T47D (cell line): ENCODE data around the gene ZNRF3.

Experiments
- DNase-seq, 2 experiments: peaks; one replicate each; pipeline versions ENCODE4 v3.0.0 to v3.0.0-alpha.2; 2011 to 2012; ENCODE audit warnings: low read depth in 1 of 2, low spot score in 1 of 2
- JUND ChIP-seq: IDR thresholded peaks from 2 replicates; pipeline ENCODE4 v1.6.1; 2012; ENCODE audit warnings: low read depth
- in situ Hi-C: cut with HindIII; loops from 2 replicates; pipeline ENCODE4 v1.10.0; 2016; ENCODE audit warnings: low sequenced_read_pairs, low pct_unique_long_range_greater_than_20kb

The ZNRF3 gene

DNA sequence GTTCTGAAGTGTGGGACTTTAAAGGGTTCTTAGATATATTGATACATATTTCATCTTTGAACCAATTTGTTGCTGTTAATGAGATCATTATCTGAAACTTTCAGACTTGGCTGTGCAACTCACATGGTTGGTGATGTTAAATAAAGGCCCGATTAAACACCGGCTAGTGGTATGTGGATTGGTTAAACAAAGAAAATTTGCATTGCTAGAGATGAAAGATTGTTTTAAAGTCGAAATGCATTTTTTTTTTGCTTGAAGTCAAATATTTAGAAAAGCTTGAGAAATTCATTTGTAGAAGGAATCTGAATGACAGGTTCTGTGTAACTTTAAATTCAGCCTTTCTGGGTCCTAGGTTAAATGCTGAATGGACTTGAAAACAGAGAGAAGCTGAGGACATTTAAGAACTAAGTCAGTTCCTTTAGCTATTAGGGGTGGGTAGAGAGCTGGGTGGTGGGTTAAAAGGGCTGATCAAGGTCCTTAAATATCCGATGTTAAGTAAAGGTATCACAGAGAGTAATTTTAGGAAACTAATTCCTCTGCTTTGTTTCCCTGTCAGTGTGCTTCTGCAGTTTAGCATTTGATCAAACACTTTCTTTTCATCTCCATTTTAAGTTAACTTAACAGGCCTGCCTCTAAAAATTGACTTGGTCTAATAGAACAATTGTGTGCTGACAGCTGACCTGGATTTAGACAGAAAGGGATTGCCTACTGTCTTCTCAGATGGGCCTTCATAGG, 4.5 kb downstream of the ZNRF3 start:
- no peak for TF ChIP-seq JUND
- in situ Hi-C loops, result no loop called here
- DNase-seq, result no peak

DNA sequence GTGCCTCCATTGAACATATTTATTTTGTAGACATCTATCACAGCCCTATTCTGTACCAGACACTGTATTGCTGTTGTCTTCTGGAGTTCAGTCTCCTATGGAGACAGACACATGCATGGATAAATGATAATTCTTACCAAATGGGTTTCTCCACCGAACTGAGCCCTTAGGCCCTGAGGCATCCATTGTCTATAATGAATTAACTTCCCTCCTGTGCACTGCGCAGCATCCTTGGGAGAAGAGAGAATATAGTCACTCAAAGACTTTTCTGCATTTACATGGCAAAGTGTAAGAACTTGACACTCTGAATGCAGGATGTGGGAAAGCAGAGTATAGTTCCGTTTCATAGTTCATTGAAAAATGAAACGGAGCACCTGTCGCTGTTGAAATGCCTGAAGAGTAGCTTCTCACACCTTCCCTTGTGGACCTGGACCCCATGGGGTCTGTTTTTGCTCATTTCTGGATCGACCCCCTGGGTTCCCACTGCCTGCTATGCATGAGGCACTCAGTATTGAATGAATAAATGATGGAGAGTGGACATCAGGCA, 6.2 kb downstream of the ZNRF3 start:
- TF ChIP-seq JUND, result no peak
- in situ Hi-C loops, result no loop called here
- no peak for DNase-seq

DNA sequence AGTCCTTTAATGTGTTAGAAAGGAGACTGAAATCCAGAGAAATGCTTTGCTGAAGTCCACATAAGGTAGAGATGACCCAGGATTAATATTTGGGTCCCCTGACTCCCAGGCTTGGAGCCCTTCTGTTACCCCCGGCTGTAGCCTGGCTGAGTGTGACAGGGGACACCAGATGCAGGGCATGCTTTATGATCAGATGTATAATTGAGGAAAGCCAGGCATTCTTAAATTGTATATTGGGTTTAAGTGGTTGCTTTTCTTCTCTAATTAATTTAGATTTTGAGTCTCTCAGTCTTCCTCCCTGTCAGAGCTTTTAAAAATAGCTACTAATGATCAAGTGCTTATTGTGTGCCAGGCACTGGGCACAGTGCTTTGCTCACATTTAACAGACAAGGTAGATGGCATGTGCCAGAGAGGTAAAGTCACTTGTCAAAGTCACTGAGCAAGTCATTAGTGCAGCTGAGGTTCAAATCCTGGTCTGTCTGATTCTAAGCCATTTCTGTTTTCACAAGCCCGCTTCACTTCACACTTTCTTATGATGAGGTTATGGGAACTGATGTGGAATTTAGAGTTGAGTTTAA, 7.9 kb downstream of the ZNRF3 start:
- no peak for DNase-seq
- TF ChIP-seq JUND, result no peak
- in situ Hi-C loops, result no loop called here

DNA sequence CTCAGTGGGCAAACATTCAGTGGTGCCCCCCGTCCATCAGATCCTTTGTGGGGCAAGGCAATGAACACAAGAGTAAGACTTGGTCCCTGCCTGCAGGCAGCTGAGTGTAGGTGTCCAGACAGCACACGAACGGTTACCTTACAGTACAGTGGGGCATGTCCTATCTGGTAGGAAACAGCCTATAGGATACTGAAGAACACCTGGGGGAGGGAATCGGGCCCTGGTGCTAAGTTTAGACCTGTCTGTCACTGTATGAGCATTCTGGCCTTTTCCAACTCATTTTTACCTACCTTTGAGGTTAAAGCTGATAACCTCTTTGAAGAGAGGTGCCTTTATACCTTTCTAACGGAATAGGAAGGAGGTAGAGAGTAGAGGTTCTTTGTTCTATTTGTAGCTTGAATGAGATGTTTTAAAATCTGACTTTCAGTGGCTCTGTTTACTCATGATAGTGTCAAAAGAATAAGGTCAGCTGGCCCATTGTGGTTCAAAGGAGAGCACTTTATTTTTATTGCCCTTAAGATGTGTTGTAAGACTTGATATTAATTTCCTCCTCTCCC, 8.9 kb downstream of the ZNRF3 start:
- in situ Hi-C loops, result no loop called here
- no peak for TF ChIP-seq JUND
- no peak for DNase-seq

DNA sequence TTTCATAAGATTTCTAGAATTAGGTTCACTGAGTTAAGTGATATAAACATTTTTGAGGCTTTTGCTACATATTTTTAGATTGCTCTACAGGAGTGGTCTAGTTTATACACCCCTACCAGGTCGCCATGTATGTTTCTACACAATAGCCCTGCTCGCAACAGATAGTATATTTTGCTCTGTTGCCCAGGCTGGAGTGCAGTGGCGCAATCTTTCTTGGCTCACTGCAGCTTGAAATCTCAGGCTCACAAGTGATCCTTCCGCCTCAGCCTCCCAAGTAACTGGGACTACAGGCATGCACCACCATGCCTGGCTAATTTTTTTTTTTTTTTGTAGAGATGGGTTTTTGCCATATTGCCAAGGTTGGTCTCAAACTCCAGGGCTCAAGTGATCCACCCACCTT, 10.4 kb downstream of the ZNRF3 start:
- in situ Hi-C loops, result no loop called here
- DNase-seq, result no peak
- no peak for TF ChIP-seq JUND

DNA sequence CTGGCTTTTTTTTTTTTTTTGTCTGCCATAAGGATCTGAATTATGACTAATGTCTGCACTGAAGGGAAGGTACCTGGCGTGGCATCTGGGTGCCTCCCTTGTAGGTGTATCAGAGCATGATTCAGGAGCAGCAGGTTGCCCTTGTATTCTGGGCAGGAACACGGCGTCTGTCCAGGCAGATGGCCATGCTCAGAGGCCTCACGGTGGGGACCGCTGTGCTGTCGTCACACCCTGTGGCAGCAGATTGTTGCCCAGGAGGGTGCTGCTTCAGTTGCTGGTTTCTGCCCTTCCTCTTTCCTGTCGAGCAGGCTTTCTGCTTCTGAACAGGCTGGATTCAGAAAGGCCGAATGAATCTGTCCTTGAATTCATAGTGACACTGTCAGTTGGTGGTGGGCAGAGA, 11.0 kb downstream of the ZNRF3 start:
- TF ChIP-seq JUND, result no peak
- in situ Hi-C loops, result no loop called here
- DNase-seq, result no peak

DNA sequence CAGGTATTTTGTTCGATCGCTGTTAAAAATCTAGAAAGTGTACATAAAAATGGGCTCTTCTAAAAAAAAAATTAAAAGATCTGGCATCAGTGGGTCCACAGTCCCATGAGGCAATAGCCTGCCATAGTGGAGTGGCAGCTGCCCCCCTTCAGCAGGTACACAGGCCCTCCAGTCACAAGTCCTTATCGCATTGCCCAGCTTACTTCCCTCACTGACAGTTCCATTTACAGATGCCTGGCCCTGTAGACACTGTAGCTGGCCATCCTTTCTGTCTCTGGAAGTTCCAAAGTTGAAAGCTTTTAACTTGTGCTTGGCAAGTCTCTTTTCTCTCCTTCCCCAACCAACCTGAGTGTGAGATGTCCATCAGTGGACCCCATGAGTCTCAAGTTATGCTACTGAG, 11.4 kb downstream of the ZNRF3 start:
- no peak for TF ChIP-seq JUND
- in situ Hi-C loops, result no loop called here
- no peak for DNase-seq

DNA sequence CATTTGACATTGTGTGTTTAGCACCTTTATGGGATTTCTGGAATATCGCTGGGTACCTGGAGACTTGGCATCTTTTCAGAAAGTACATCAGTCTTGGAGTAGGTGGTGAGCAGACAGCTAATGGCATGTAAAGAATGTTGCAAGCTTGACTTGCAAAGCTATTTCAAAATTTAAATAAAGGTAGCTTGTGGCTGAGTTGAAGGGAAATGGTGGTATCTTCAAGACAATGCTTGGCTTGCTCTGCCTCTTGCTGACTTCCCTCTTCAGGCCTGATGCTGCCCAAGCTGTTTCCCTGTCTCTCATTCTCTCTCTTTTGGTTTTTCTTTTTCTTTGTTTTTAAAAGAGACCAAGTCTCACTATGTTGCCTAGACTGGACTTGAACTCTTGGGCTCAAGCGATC, 13.2 kb downstream of the ZNRF3 start:
- no peak for TF ChIP-seq JUND
- peak in 1 of 2 experiments; percentile 26 for DNase-seq
- in situ Hi-C loops, result no loop called here

DNA sequence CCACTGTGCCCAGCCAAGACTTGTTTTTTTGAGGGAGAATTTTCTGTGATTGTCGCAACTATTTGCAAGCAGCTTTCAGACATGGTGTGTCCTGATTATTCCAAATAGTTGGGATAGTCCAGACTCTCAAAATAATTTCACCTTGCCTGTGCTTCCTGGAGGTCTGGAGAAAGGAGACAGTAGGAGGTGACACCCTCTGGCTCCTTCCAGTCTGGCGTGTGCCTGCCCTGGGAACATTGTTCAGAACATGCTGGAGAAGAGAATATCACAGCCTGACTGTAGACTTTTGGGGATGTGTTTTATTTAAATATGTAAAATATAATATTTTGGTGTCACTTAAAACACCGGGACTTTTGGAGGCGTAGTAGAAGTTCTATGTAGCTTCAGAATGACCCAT, 14.9 kb downstream of the ZNRF3 start:
- DNase-seq, result no peak
- in situ Hi-C loops, result no loop called here
- no peak for TF ChIP-seq JUND

DNA sequence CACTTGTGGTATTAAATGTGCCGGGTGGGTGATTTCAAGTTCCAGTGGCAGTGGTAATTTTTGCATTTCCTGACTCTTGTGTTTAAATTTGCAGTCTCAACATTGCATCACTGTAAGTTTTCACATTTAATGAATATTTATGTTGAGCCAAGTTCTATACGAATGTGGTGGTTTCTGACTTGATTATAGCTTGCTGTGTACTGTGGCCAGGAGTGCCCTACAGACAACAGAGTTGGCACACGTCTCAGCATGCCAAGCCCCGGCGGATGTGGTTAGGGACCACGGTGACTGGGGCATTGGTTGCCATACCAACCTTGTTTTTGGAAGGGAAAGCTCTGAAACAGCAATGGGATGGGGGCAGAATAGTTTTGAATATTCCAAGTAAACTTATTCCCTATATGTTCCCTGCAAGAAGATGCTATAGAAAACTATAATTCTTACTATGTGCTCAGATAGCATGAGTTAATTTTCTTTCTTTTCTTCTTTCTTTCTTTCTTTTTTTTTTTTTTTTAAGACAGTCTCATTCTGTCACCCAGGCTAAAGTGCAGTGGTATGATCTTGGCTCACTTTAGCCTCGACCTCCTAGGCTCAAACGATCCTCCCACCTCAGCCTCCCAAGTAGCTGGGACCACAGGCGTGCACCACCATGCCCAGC, 16.0 kb downstream of the ZNRF3 start:
- in situ Hi-C loops, result no loop called here
- no peak for TF ChIP-seq JUND
- no peak for DNase-seq

DNA sequence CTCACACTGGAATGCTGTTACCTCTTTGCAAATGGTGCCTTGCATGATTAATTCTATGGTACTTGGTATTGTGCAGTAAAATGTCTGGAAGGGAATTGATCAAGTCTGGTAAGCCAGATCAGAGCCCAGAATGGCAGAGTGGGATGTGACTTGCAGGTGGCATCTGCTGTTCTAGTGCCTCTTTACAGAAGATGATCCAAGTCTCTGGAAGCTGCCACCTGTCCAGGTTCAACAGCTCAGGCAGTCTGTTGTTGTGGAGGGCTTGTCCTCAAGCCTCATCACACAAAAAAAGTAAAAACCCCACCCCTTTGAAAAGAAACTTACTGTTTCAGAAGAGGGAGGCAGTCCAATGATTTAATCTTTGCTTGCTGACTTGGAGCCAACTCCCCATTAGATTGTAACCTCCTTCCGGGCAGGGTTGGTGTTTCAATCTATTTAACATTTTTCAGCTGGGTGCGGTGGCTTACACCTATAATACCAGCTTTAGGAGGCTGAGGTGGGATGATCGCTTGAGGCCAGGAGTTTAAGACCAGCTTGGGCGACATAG, 17.1 kb downstream of the ZNRF3 start:
- in situ Hi-C loops, result no loop called here
- TF ChIP-seq JUND, result no peak
- DNase-seq, result no peak

DNA sequence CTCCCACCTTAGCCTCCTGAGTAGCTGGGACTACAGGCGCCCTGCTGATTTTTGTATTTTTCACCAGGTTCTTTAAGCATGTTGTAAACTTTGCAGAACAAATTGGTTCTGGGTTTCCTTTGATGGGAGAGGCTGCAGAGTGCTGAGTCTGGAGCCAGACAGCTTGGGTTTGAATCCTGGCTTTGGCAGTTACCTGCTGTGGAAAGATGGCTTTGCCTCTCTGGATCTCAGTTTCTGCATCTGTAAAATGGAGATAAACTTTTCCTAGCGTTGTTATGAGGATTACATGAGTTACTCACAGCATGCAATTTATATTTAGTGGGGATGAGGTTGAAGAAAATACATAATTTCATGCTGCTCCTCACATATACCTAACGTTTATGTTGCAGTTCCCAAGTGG, 19.1 kb downstream of the ZNRF3 start:
- DNase-seq, result no peak
- in situ Hi-C loops, result no loop called here
- no peak for TF ChIP-seq JUND

DNA sequence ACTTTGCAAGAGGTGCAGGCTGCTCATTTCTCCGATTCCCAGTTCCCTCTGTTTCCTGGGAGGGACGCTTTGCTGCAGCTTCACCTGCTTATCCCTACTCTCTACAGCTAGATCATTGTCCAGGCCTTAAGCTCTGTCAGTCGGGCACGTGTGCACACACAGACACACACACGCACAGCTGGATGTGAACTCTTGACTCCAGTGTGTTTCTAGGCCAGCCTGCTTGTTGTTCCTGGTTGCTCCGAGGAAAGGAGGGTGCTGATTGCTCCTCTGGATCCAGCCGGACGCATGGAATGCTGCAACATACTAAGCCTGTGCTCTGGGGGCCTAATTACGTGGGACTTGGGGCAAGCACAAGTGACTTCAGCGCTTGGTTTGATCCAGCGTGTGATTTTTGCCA, 19.7 kb downstream of the ZNRF3 start:
- DNase-seq, result no peak
- TF ChIP-seq JUND, result no peak
- in situ Hi-C loops, result no loop called here
